ENCODE measurements around the gene SBK1.

Gene SBK1

DNA sequence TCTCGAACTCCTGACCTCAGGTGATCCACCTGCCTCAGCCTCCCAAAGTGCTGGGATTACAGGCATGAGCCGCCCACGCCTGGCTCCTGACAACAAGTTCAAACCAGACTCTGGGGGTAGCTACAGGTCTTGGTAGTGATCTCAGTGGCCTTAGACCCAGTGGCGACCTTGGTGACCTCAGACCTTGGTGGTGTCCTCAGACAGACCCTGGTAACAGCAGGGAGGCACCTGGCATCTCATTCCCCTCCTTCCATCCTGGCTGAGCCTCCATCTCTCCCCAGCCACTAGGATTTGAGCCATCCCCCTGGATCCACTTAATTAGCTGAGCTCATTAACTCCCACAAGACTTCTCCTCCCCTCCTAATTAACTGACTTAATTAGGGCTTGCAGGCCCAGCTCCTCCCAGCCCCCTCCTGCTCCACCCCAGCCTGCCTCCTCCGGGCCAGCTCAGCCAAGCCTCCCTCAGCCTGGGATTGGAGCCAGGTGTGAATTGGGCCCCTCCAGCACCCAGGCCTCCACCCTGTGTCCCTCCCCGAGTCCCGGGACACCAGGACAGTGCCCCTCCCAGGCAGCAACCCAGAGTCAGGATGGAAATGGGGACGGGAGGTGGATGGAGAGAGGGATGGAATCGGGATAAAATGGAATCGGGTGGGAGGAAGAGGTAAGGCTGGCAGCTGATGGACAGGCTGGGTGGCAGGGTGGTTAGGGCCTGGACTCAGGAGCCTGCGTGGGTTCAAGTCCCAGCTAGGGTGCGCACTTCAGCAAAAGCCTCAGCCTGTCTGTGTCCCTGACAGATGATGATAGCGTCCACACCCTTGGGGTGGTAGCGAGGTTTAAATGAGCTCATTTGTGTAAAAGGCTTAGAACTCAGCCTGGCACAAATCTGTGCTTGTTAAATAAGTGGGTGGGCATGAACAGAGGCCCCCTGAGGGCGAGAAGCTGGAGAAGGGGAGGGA is 11.2 kb upstream of the SBK1 start:
- no peak for DNase-seq (ENCODE audit: extremely low read depth in 1 of 2, low read depth in 1 of 2)

DNA sequence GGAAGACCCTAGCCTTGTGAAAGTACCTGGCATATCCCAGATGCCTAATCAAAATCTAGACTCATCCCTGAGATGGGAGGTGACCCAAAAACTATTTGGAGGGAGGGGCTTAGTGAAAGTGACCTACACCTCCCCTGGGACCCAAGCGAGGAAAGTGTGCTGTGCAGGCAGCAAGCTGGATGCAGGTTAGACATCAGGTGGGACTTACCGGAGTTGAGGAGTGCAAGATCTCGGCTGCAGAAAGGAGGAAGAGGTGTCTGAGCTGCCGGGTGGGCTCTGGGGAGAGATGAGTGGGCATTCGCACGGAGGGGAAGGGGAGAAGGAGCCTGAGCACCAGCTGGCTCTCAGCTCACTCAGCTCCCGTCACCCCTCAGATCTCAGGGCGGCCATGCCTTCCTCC is 10.3 kb upstream of the SBK1 start:
- DNase-seq (ENCODE audit: extremely low read depth in 1 of 2, low read depth in 1 of 2): no peak

DNA sequence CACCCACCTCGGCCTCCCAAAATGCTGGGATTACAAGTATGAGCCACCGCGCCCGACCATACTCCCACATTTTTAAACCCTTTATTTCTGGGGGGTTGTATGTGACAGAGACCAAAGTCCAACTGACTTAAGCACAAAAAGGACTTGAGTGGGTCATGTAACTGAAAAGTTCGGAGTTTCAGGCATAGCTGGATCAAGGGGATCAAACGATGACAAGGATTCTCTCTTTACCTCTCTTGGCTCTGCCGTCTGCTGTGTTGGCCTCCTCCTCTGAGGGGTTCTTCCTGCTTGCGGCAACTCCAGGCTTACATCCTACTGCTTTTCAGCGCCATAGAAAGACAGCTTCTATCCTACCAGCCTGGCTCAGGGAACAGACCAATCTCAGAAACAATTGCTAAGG is 9.2 kb upstream of the SBK1 start:
- DNase-seq (ENCODE audit: extremely low read depth in 1 of 2, low read depth in 1 of 2): no peak

DNA sequence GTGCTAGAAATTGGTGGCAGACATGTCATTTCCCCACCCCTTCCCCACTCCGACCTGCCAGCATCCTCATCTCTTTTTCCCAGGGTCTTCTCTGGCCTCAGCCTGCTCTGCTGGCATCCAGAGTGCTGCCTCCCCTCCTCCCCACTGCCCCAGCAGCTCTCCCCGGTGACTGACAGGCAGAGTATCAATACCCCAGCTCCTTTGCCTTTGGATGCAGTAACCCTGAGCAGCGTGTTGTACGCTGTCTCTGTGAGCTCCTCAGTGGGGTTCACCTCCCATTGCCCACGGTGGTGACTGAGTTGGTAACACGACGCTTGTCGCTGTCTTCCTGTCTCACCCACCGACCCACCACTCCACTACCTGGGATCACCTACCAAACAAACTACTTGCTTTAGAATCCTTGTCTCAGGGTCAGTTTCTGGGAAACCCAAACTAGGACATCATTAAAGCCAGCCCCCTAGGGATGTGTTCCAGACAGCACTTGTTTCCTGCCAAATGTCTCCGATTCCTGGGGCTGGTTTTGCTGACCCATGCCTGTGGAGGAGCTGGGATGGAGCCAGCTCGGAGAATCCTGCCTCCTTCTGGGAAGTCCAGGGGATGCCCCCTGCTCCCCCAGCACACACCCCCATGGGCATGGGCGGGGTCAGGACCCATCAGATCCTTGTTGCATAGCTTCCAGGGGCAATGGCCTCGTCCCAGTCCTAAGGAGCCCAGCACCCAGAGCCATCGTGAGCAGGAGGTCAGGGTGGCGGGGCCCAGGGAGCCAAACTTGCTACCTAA is 8.3 kb upstream of the SBK1 start:
- no peak for DNase-seq (ENCODE audit: extremely low read depth in 1 of 2, low read depth in 1 of 2)

DNA sequence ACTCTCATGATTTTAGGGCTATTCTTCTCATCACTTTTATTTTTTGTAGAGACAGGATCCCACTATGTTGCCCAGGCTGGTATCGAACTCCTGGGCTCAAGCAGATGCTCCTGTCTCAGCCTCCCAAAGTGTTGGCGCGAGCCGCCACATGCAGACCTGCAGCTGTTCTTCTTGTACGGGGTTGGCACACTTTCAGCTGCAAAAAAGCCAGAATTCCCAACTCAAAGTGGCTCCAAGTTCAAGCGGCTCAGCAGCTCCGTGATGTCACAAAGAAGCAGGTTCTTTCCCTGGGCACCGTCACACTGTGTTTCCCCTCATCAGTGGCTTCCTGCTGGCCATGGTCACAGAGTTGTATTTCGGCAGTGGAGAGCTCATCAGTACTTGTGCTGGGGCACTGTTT is 6.7 kb upstream of the SBK1 start:
- DNase-seq (ENCODE audit: extremely low read depth in 1 of 2, low read depth in 1 of 2): no peak

DNA sequence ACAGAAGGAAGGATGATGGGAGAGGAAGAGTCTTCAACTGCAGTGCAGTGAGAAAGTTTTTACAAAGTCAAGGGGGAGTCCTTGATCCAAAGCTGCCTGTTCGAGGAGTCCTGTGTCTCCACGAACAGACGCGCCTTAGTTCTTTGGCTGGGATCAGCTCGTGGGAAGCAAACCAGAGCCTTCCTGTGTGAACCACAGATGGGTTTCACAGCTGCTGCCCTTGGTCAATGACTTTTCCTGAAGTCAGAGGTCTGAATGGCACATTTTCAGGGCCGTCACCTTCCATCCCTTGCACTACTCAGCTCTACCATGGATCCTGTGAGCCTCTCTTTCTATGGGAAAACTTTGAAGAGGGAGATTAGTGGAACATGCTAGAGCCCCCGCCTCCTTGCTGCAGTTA is 4.2 kb upstream of the SBK1 start:
- DNase-seq (ENCODE audit: extremely low read depth in 1 of 2, low read depth in 1 of 2): no peak

DNA sequence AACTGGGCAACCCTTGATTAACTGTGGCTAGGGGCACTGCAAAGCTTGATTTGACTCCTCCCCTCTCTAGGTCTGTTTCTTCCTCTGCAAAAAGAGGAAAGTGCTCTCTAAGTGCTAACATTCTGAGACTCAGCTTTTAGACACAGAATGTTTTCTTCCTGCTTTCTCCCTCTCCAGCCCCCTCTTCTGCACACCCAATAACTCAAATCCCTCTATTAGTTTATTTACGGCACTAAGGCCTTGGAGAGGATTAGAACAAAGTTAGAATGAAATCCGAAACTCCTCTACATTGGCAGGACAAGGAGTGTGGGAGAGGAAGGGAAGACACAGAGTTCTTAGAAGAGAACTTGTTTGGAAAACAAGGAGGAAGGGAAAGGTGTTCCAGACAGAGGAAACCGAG is 3.3 kb upstream of the SBK1 start:
- DNase-seq (ENCODE audit: extremely low read depth in 1 of 2, low read depth in 1 of 2): no peak

DNA sequence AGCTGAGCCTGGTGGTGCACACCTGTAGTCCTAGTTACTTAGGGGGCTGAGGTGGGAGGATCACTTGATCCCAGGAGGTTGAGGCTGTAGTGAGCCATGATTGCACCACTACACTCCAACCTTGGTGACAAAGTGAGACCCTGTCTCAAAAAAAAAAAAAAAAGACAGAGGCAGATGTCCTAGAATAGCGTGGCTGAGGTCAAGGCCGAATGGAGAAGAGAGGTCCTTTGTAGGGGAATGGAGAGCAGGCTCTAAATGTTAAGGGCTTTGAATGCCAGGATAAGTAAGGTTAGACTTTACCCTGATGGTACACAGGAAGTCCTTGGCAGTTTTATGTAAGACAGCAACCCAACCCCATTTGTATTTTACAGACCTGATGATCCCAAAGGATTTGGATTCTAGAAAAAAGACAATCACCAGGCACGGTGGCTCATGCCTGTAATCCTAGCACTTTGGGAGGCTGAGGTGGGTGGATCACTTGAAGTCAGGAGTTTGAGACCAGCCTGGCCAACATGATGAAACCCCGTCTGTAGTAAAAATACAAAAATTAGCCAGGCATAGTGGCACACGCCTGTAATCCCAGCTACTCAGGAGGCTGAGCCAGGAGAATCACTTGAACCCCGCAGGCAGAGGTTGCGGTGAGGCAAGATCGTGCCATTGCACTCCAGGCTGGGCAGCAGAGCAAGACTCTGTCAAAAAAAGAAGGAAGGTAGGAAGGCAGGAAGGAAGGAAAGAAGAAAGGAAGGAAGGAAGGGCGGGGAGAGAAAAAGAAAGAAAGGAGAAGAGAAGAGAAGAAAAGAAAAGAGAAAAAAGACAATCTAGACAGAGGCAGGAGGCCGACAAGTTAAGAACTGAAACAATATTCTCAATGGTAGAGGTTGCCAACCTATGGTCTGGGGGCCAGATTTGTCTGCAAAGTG is 2.1 kb upstream of the SBK1 start:
- DNase-seq (ENCODE audit: extremely low read depth in 1 of 2, low read depth in 1 of 2): no peak

DNA sequence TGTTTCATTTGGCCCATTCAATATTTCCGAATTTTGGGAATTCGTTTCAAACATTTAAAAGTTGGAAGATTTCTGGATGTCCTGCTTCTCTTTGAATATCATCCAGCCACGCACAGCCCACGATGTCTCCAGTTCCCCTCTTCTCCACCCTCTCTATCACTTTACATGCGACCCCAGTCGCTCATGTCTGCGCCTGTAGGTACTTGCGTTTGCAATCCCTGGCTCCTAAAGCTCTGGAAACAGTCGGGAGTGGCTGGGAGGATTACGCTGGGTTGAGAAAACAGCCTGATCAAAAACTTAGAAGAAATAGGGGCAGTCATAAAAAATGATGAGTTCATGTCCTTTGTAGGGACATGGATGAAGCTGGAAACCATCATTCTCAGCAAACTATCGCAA is 1.5 kb upstream of the SBK1 start:
- no peak for DNase-seq (ENCODE audit: extremely low read depth in 1 of 2, low read depth in 1 of 2)

DNA sequence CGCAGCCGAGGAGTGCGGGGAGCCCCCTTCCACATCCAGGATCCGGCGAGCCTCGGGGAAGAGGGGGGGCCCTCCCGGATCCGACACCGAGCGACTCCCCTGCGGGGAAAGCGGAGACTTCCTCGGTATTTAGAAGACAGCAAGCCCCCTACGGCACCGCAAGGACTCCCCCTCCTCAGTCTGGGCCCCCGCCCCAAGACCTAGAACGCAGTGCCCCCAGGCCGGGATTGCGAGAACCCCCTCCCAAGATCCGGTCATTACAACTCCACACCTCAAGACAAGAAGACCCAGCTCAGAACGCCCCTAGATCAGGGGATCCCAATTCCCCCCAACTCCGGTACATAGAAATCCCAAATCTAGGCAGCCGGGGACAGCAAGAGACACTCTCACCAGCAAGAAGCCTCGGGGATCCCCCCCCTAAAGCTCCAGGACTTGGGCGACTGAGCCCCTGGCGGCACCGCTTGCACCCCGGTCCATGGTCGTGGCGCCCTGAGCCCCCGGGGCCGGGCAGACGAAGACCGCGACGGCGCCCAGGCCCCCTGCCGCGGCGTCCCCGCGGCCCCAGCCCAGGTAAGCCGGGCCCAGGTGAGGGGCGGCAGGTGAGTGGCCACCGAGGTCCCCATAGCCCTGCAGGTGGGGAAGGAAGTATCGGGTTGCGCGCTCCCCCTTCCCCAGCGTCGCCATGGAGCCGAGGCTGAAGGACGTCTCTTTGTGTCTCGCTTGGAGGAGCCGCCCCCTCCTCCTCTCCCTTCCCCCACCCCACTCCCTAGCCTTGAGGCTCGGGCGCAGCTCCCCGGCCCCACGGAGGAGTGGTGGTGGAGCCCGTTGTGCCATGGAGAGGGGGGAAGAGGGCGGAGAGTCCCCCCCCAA is 641 bp downstream of the SBK1 start:
- DNase-seq (ENCODE audit: extremely low read depth in 1 of 2, low read depth in 1 of 2): no peak

DNA sequence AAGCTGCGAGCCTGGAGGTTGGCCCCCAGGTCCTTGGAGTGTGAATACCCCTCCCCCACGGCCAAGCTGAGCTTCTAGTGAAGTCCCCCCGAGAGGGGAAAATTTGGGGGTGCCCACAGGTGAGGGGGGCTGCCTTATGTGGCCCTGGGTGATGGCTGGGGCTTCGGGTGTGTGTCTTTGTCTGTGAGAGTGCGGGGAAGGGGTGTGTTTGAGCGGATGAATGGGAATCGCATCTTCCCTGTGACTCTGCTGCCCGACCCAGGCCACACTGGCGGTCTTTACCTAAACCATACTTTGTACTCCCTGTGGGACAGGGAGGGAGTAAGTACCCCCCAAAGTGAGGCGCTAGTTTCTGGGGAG is 1.3 kb downstream of the SBK1 start:
- DNase-seq (ENCODE audit: extremely low read depth in 1 of 2, low read depth in 1 of 2): no peak

DNA sequence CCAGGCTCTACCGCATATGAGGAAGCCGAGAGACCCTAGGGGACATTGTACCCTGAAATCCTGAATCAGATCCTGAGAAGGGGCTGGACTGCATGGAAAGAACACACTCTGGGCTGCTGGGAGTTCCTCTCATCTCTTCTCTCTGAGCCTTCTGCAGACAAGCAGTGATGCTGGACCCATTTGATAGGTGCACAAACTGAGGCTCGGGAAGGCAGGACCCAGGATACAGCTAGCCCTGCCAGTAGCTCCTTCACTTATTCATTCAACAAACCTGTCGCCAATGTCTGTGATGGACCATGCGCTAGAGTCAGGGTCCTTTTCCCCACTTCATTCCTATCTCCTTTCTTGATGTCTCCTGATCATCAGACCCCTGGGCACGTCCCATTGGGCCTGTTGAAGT is 1.9 kb downstream of the SBK1 start:
- DNase-seq (ENCODE audit: extremely low read depth in 1 of 2, low read depth in 1 of 2): no peak

DNA sequence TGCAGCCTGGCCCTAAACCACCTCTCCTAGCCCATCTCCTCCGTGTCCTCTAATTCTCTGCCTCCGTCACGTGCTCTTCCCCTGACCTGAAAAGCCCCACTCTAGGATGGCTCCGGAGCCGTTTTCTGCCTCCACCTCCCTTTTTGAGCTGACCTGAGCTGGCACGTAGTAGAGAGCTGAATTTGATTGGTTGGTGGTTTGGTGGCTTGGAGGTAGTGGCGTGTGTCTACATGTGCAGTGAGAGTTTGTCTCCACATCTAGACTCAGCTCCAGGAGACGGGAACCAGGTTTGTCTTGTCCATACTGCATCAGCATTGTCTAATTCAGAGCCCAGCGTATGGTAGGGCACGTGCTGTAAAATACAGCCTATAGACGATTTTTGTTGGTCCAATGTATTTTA is 3.0 kb downstream of the SBK1 start:
- DNase-seq (ENCODE audit: extremely low read depth in 1 of 2, low read depth in 1 of 2): no peak

DNA sequence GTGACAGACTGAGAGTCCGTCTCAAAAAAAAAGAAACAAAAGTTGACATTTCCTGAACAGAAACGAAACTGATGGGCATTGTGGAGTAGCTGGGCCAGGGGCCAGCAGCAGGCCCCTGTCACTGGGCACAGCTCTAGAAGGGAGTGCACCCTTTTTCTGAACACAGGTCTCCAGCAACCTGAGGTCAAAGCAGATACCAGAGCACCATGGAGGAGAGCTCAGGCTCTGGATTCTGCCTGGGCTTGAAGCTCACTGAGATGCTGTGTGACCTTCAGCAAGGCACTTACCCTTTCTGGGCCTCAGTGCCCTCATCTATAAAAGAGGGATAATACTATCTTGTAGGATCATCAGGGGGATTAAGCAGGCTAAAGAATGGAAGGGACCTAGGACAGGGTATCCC is 5.0 kb downstream of the SBK1 start:
- DNase-seq (ENCODE audit: extremely low read depth in 1 of 2, low read depth in 1 of 2): no peak

DNA sequence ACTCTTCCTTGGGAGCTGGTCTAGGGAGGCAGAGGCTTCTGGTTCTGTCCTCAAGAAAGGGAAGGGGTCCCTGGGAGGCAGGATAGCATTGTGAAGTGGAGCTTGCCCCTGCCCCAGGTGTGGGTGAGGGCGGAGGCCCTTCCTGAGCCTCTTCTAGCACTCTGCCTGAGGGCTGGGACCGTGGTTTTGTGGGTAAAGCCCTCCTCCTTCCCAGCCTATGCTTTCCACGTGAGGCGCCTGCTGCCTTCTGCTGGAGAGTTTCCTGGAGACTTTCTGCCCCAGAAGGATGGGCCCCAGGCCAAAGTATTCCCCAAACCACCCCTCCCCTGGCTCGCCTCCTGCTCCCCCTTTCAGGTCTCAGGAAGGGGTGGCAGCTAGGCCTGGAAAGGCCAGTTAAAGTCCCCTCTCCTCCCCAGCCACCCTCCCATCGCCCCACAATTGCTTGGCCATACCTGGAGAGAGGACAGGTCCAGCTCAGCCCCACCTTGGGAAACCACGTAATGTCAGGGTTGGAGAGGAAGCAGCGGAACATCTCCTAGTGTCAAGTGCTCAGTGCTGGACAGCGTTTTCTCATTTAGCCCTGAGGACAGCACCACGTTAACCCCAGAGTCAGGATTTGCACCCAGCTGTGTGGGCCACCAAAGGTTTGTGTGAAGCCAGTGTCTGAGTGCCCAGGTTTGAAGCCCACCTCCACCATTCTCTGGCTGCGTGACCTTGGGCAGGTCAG is 5.6 kb downstream of the SBK1 start:
- DNase-seq (ENCODE audit: extremely low read depth in 1 of 2, low read depth in 1 of 2): no peak

DNA sequence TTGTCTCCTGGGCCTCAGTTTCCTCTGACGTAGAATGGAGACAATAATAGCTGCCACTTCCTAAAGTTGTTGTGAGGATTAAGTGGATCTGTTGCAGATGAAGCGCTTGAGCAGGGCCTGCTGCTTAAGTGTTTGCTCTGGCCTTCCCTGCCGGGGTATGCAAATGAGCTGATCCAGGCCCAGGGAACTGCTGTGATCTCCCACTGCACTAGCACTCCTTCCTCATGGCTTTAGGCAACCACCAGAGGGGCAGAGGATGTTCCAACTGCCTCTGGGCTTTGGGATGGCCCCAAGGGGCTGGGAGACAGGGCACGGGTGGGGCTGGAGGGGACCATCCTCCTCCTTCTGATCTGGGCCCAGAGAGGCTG is 6.2 kb downstream of the SBK1 start:
- DNase-seq (ENCODE audit: extremely low read depth in 1 of 2, low read depth in 1 of 2): no peak

DNA sequence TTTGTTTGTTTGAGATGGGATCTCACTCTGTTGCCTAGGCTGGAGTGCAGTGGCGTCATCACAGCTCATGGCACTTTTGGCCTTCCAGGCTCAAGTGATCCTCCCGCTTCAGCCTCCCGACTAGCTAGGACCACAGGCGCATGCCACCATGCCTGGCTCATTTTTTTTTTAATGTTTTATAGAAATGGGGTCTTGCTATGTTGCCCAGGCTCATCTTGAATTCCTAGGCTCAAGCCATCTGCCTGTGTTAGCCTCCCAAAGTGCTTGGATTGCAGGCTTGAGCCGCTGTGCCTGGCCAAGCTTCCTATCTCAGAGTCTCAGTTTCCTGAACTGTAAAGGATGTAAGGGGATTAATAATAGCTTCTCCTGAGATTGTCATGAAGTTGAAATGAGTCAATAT is 8.0 kb downstream of the SBK1 start:
- DNase-seq (ENCODE audit: extremely low read depth in 1 of 2, low read depth in 1 of 2): no peak

DNA sequence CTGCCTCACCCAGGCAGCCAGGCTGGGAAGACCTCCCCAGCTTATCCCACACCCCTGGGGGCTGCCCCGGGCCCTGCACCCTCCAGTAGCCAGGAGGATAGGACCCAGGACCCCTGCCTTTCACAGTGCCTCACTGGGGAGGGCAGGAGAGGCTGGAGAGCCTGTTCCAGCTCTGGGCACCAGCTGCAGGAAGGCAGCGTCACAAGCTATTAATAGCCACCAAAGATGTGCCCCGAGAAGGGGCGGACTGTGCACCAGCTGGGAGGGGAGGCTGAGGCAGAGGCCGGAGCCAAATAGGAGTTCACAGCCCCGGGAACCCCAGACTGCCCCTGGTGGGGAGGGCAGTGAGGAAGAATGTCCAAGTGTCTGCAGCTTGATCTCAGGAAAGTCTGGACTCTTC is 8.8 kb downstream of the SBK1 start:
- DNase-seq (ENCODE audit: extremely low read depth in 1 of 2, low read depth in 1 of 2): no peak

DNA sequence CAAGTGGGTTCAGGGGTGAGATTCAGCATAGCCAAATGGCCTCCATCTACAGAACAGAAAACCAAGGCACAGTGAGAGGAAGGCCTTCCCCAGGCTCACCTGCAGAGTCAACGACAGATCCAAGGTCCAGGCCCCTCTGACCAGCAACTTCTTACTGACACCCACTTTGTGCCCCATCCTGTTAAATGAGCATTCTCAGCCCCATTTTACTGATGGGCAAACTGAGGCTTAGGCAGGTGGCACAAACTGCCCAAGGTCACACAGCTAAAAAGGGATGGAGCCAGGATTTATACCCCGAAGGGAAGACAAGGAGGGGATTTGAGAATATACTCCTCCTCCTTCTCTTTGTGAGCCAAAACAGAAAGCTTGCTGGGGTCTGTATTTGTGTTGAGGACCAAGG is 9.3 kb downstream of the SBK1 start:
- no peak for DNase-seq (ENCODE audit: extremely low read depth in 1 of 2, low read depth in 1 of 2)

DNA sequence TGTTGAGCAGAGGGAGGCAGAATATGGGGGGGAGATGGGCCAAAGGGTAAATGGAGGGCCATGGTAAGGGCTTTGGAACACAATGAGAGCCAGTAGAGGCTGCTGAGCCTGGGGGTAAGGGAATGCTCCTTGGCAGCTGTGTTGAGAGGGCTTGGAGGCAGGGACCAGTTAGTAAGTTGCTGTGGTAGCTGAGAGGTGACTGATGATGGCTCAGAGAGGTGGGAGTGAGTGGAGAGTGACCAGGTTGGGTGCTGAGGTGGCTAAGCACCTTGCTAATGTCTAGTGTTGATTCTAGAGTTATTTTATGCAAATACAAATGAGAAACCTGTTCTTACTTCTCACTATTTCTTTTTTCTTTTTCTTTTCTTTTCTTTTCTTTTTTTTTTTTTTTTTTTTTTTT is 10.8 kb downstream of the SBK1 start:
- no peak for DNase-seq (ENCODE audit: extremely low read depth in 1 of 2, low read depth in 1 of 2)

Measured in stimulated activated CD8-positive, alpha-beta memory T cell treated with anti-CD3 and anti-CD28 coated beads, Interleukin-7, amount 100 ng/mL, for 48 hours (primary cell).